ENCODE data around the gene FRS2.

Gene FRS2

GRCh38 chr12:69540987-69541386 is 70.8 kb downstream of the FRS2 start:
- H3K18ac ChIP-seq (ENCODE audit: low read depth in 1 of 2, low read length in 2 of 2): no peak overlapping the region
- no peak overlapping the region for H4K8ac ChIP-seq (ENCODE audit: low read length)
- H3K27ac ChIP-seq (ENCODE audit: low read length, poor library complexity, severe bottlenecking): no peak overlapping the region
- no peaks in the 10 kb centered on the region for H3K27me3 ChIP-seq (ENCODE audit: control insufficient read depth in 1 of 2, insufficient read depth in 1 of 2, low read length in 2 of 2)
- H3K23ac ChIP-seq (ENCODE audit: low read length in 2 of 2): no peak overlapping the region
- peaks cover 0 to 18% of the 10 kb centered on the region in 2 experiments for H3K36me3 ChIP-seq (ENCODE audit: control insufficient read depth in 1 of 2, insufficient read depth in 2 of 2, low read depth in 1 of 2, low read length in 2 of 2)
- peak overlapping the region; percentile 60 for H3K9ac ChIP-seq (ENCODE audit: low read length)
- peaks cover 20% of the 10 kb centered on the region for H3K9me3 ChIP-seq (ENCODE audit: control insufficient read depth, low read length)
- peaks cover 10% of the 10 kb centered on the region for H3K79me1 ChIP-seq (replicated peaks; ENCODE audit: low read length, poor library complexity, severe bottlenecking)
- H3K14ac ChIP-seq (ENCODE audit: low read length in 2 of 2): no peak overlapping the region
- no peak overlapping the region for H3K4ac ChIP-seq (ENCODE audit: low read depth in 1 of 2, low read length in 2 of 2)
- H2AFZ ChIP-seq (ENCODE audit: low read depth, low read length): no peak overlapping the region
- peak; percentile 42 for DNase-seq
- H3K4me1 ChIP-seq (ENCODE audit: control insufficient read depth, insufficient read depth, low read depth, low read length): peaks cover 3% of the 10 kb centered on the region
- H3K4me2 ChIP-seq (ENCODE audit: low read length, poor library complexity, severe bottlenecking): no peak overlapping the region
- H4K91ac ChIP-seq (ENCODE audit: low read length): no peak overlapping the region
- H2BK5ac ChIP-seq (ENCODE audit: low read depth, low read length, poor library complexity, severe bottlenecking): no peak overlapping the region
- H2BK12ac ChIP-seq (ENCODE audit: low read length in 2 of 2): no peak overlapping the region
- WGBS: no CpG with 5 or more reads among the region's 2 CpGs
- H2AK5ac ChIP-seq (ENCODE audit: low read length, severe bottlenecking): no peak overlapping the region
- H2BK15ac ChIP-seq (ENCODE audit: low read depth, poor library complexity, severe bottlenecking): no peak overlapping the region
- H3K4me3 ChIP-seq (ENCODE audit: insufficient read depth in 1 of 2, low read depth in 1 of 2, low read length in 2 of 2): no peak overlapping the region
- no peak overlapping the region for H2BK120ac ChIP-seq (ENCODE audit: low read depth, low read length)

GRCh38 chr12:69544087-69544486 is 73.9 kb downstream of the FRS2 start:
- Histone ChIP-seq H3K9ac (ENCODE audit: low read length) (no peak overlapping the region), H3K14ac (ENCODE audit: low read length in 2 of 2) (no peak overlapping the region), H3K79me1 (replicated peaks; ENCODE audit: low read length, poor library complexity, severe bottlenecking) (peaks cover 17% of the 10 kb centered on the region), H3K4me2 (ENCODE audit: low read length, poor library complexity, severe bottlenecking) (no peak overlapping the region), H2BK12ac (ENCODE audit: low read length in 2 of 2) (no peak overlapping the region), H2BK15ac (ENCODE audit: low read depth, poor library complexity, severe bottlenecking) (no peak overlapping the region), H3K23ac (ENCODE audit: low read length in 2 of 2) (no peak overlapping the region), H4K91ac (ENCODE audit: low read length) (no peak overlapping the region), H3K9me3 (ENCODE audit: control insufficient read depth, low read length) (peaks cover 20% of the 10 kb centered on the region), H4K8ac (ENCODE audit: low read length) (no peak overlapping the region), H3K18ac (ENCODE audit: low read depth in 1 of 2, low read length in 2 of 2) (no peak overlapping the region), H3K36me3 (ENCODE audit: control insufficient read depth in 1 of 2, insufficient read depth in 2 of 2, low read depth in 1 of 2, low read length in 2 of 2) (peaks cover 0 to 18% of the 10 kb centered on the region in 2 experiments), H2BK5ac (ENCODE audit: low read depth, low read length, poor library complexity, severe bottlenecking) (no peak overlapping the region), H3K27ac (ENCODE audit: low read length, poor library complexity, severe bottlenecking) (no peak overlapping the region), H3K4me3 (ENCODE audit: insufficient read depth in 1 of 2, low read depth in 1 of 2, low read length in 2 of 2) (no peak overlapping the region), H3K4me1 (ENCODE audit: control insufficient read depth, insufficient read depth, low read depth, low read length) (peaks cover 3% of the 10 kb centered on the region), H2BK120ac (ENCODE audit: low read depth, low read length) (no peak overlapping the region), H2AFZ (ENCODE audit: low read depth, low read length) (no peak overlapping the region), H2AK5ac (ENCODE audit: low read length, severe bottlenecking) (no peak overlapping the region), H3K4ac (ENCODE audit: low read depth in 1 of 2, low read length in 2 of 2) (no peak overlapping the region), H3K27me3 (ENCODE audit: control insufficient read depth in 1 of 2, insufficient read depth in 1 of 2, low read length in 2 of 2) (no peaks in the 10 kb centered on the region)
- WGBS: no CpG with 5 or more reads among the region's 1 CpG
- DNase-seq: no peak

- Histone ChIP-seq H4K8ac (ENCODE audit: low read length) (no peak overlapping the region), H3K4ac (ENCODE audit: low read depth in 1 of 2, low read length in 2 of 2) (no peak overlapping the region), H2BK120ac (ENCODE audit: low read depth, low read length) (no peak overlapping the region), H3K36me3 (ENCODE audit: control insufficient read depth in 1 of 2, insufficient read depth in 2 of 2, low read depth in 1 of 2, low read length in 2 of 2) (peaks cover 0 to 19% of the 10 kb centered on the region in 2 experiments), H2AFZ (ENCODE audit: low read depth, low read length) (no peak overlapping the region), H3K4me1 (ENCODE audit: control insufficient read depth, insufficient read depth, low read depth, low read length) (peaks cover 3% of the 10 kb centered on the region), H3K27me3 (ENCODE audit: control insufficient read depth in 1 of 2, insufficient read depth in 1 of 2, low read length in 2 of 2) (no peaks in the 10 kb centered on the region), H4K91ac (ENCODE audit: low read length) (no peak overlapping the region), H2BK12ac (ENCODE audit: low read length in 2 of 2) (no peak overlapping the region), H2BK15ac (ENCODE audit: low read depth, poor library complexity, severe bottlenecking) (no peak overlapping the region), H2BK5ac (ENCODE audit: low read depth, low read length, poor library complexity, severe bottlenecking) (no peak overlapping the region), H3K9ac (ENCODE audit: low read length) (no peak overlapping the region), H3K4me2 (ENCODE audit: low read length, poor library complexity, severe bottlenecking) (no peak overlapping the region), H3K14ac (ENCODE audit: low read length in 2 of 2) (no peak overlapping the region), H3K27ac (ENCODE audit: low read length, poor library complexity, severe bottlenecking) (no peak overlapping the region), H3K18ac (ENCODE audit: low read depth in 1 of 2, low read length in 2 of 2) (no peak overlapping the region), H3K79me1 (replicated peaks; ENCODE audit: low read length, poor library complexity, severe bottlenecking) (peaks cover 20% of the 10 kb centered on the region), H3K4me3 (ENCODE audit: insufficient read depth in 1 of 2, low read depth in 1 of 2, low read length in 2 of 2) (no peak overlapping the region), H2AK5ac (ENCODE audit: low read length, severe bottlenecking) (no peak overlapping the region), H3K9me3 (ENCODE audit: control insufficient read depth, low read length) (peaks cover 20% of the 10 kb centered on the region), H3K23ac (ENCODE audit: low read length in 2 of 2) (no peak overlapping the region)
- DNase-seq: no peak
- no CpG with 5 or more reads among the region's 1 CpG for WGBS
Measured at GRCh38 chr12:69545081-69545480, 74.9 kb downstream of the FRS2 start.

- Histone ChIP-seq H2BK120ac (ENCODE audit: low read depth, low read length) (no peak overlapping the region), H3K18ac (ENCODE audit: low read depth in 1 of 2, low read length in 2 of 2) (no peak overlapping the region), H2BK12ac (ENCODE audit: low read length in 2 of 2) (no peak overlapping the region), H3K36me3 (ENCODE audit: control insufficient read depth in 1 of 2, insufficient read depth in 2 of 2, low read depth in 1 of 2, low read length in 2 of 2) (peaks cover 0 to 19% of the 10 kb centered on the region in 2 experiments), H3K9me3 (ENCODE audit: control insufficient read depth, low read length) (peaks cover 20% of the 10 kb centered on the region), H2AK5ac (ENCODE audit: low read length, severe bottlenecking) (no peak overlapping the region), H3K4me1 (ENCODE audit: control insufficient read depth, insufficient read depth, low read depth, low read length) (no peaks in the 10 kb centered on the region), H3K4me2 (ENCODE audit: low read length, poor library complexity, severe bottlenecking) (no peak overlapping the region), H3K27ac (ENCODE audit: low read length, poor library complexity, severe bottlenecking) (no peak overlapping the region), H3K9ac (ENCODE audit: low read length) (no peak overlapping the region), H3K23ac (ENCODE audit: low read length in 2 of 2) (no peak overlapping the region), H3K79me1 (replicated peaks; ENCODE audit: low read length, poor library complexity, severe bottlenecking) (peaks cover 15% of the 10 kb centered on the region), H4K8ac (ENCODE audit: low read length) (no peak overlapping the region), H2BK15ac (ENCODE audit: low read depth, poor library complexity, severe bottlenecking) (no peak overlapping the region), H3K4ac (ENCODE audit: low read depth in 1 of 2, low read length in 2 of 2) (no peak overlapping the region), H3K4me3 (ENCODE audit: insufficient read depth in 1 of 2, low read depth in 1 of 2, low read length in 2 of 2) (no peak overlapping the region), H2AFZ (ENCODE audit: low read depth, low read length) (no peak overlapping the region), H3K14ac (ENCODE audit: low read length in 2 of 2) (no peak overlapping the region), H2BK5ac (ENCODE audit: low read depth, low read length, poor library complexity, severe bottlenecking) (no peak overlapping the region), H4K91ac (ENCODE audit: low read length) (no peak overlapping the region), H3K27me3 (ENCODE audit: control insufficient read depth in 1 of 2, insufficient read depth in 1 of 2, low read length in 2 of 2) (no peaks in the 10 kb centered on the region)
- 93% methylated on average over 6 of the region's 7 CpGs for WGBS
- no peak for DNase-seq
Measured at GRCh38 chr12:69546693-69547438, 76.7 kb downstream of the FRS2 start.

All from mesenchymal stem cell (in vitro differentiated cells and primary cell).